GM21723 (cell line): Measurements from ENCODE around the gene RTN4R.

Experiments
- ATAC-seq: cut with Tn5 transposase; IDR thresholded peaks from one replicate; pipeline ENCODE4 v1.9.1; 2021; ENCODE audit warnings: mild to moderate bottlenecking, moderate library complexity; ENCODE audit not compliant: unreplicated experiment

The RTN4R gene

GRCh38 chr22:20243537-20244249 lies 24.4 kb downstream of the RTN4R start:
- ATAC-seq = no peak

GRCh38 chr22:20243176-20243536 lies 25.0 kb downstream of the RTN4R start:
- no peak for ATAC-seq

GRCh38 chr22:20242393-20243175 lies 25.5 kb downstream of the RTN4R start:
- ATAC-seq = no peak

- ATAC-seq = no peak
These were observed 26.3 kb downstream of the RTN4R start for GRCh38 chr22:20241579-20242392.

GRCh38 chr22:20240900-20241299 lies 27.2 kb downstream of the RTN4R start:
- ATAC-seq = no peak

GRCh38 chr22:20240447-20240764 lies 27.7 kb downstream of the RTN4R start:
- ATAC-seq = no peak

- no peak for ATAC-seq
These were observed 28.3 kb downstream of the RTN4R start for GRCh38 chr22:20239676-20240446.

GRCh38 chr22:20238901-20239675 lies 29.0 kb downstream of the RTN4R start:
- no peak for ATAC-seq

- peak; percentile 65 for ATAC-seq
These were observed 29.6 kb downstream of the RTN4R start for GRCh38 chr22:20238536-20238900.

- ATAC-seq = no peak
These were observed 30.4 kb downstream of the RTN4R start for GRCh38 chr22:20237480-20238440.

- ATAC-seq = no peak
These were observed 31.9 kb downstream of the RTN4R start for GRCh38 chr22:20236052-20236717.

GRCh38 chr22:20235389-20235991 lies 32.6 kb downstream of the RTN4R start:
- ATAC-seq = no peak

- ATAC-seq = no peak
These were observed 33.2 kb downstream of the RTN4R start for GRCh38 chr22:20234760-20235388.

GRCh38 chr22:20234314-20234682 lies 33.8 kb downstream of the RTN4R start:
- no peak for ATAC-seq

GRCh38 chr22:20233351-20234313 lies 34.5 kb downstream of the RTN4R start:
- ATAC-seq = no peak

GRCh38 chr22:20232781-20233180 lies 35.3 kb downstream of the RTN4R start:
- ATAC-seq = no peak

GRCh38 chr22:20232237-20232598 lies 35.9 kb downstream of the RTN4R start:
- ATAC-seq = no peak
